Activated T-cell treated with anti-CD3 and anti-CD28 coated beads, Interleukin-2, amount 50 U/mL, for 4 hours (primary cell): ENCODE results near the gene SLC18A2. TPM values are rescaled to one million over a fixed set of nuclear protein-coding genes. Genes with fewer than 3 reads are reported as not detected.
"Not testable (repeated sequence)": the region's sequence is repeated elsewhere in the genome, so short reads cannot be mapped to it uniquely, and the experiment has no call there.

Experiments used
- ATAC-seq, 2 donors: fragments of 200-7000 bp; cut with Tn5 transposase; one replicate each; pipeline ENCODE4 v1.10.0; 2021
- DNase-seq: peaks from one replicate; pipeline ENCODE4 v3.0.0-alpha.2; 2020
- H3K27me3 Mint-ChIP-seq: one replicate; pipeline ENCODE4 v1.8.0; 2021; ENCODE audit warnings: low read depth, mixed read lengths
- H3K36me3 Mint-ChIP-seq: one replicate; pipeline ENCODE4 v1.8.0; 2022; ENCODE audit warnings: mixed read lengths; ENCODE audit not compliant: insufficient read depth
- H3K4me1 Mint-ChIP-seq: one replicate; pipeline ENCODE4 v1.8.0; 2021; ENCODE audit warnings: low read depth, mixed read lengths
- H3K4me3 Mint-ChIP-seq: one replicate; pipeline ENCODE4 v1.8.0; 2021; ENCODE audit warnings: mild to moderate bottlenecking, moderate library complexity, mixed read lengths
- H3K9me3 Mint-ChIP-seq: one replicate; pipeline ENCODE4 v1.8.0; 2021; ENCODE audit warnings: mixed read lengths
- total RNA-seq, 3 donors: library from RNA; stranded (reverse); gene quantifications; one replicate each; pipeline ENCODE4 v1.2.1, GENCODE V29; 2021

SLC18A2 gene
- total RNA-seq, 3 donors from 2014 or later = 0.05 to 0.19 (median 0.18) TPM

DNA sequence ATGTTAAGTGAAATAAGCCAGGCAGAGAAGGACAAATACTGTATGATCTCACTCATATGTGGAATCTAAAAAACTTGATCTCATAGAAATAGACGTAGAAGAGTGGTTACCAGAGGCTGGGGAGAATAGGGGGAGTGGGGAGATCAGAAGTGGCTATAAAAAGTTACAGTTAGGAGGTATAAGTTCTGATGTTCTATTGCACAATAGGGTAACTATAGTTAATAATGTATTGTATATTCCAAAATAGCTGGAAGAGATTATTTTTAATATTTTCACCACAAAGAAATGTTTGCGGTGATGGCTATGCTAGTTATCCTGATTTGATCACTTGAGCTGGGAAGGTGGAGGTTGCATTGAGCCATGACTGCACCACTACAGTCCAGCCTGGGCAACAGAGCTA is 53.8 kb downstream of the SLC18A2 start:
- no peaks in the 10 kb centered on the region for H3K27me3 Mint-ChIP-seq
- H3K9me3 Mint-ChIP-seq = peaks cover 5% of the 10 kb centered on the region
- peaks cover 19% of the 10 kb centered on the region for H3K36me3 Mint-ChIP-seq
- no peak overlapping the region for H3K4me3 Mint-ChIP-seq
- no peak for ATAC-seq
- no peak for DNase-seq
- peaks cover 6% of the 10 kb centered on the region for H3K4me1 Mint-ChIP-seq

DNA sequence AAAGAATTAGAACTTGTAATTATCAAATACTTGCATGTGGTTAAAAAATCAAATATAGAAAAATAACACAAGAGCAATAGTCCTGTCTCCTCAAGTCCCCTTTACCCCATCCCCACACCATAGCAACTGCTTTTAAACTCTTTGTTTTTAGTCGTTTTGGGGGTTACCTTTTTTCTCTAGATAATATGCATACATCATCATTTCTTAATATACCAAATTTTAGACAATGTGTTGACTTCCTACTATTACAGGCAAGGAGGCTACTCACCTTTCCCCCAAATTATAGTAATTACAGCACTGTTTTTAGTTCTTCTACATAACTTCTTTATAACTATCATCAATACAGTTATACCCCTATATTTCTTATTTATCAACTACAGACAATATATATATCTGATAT is 57.3 kb downstream of the SLC18A2 start:
- peaks cover 30% of the 10 kb centered on the region for H3K36me3 Mint-ChIP-seq
- H3K9me3 Mint-ChIP-seq = peaks cover 23% of the 10 kb centered on the region
- no peak for ATAC-seq
- H3K4me3 Mint-ChIP-seq = no peak overlapping the region
- H3K27me3 Mint-ChIP-seq = no peaks in the 10 kb centered on the region
- no peak for DNase-seq
- peaks cover 6% of the 10 kb centered on the region for H3K4me1 Mint-ChIP-seq

DNA sequence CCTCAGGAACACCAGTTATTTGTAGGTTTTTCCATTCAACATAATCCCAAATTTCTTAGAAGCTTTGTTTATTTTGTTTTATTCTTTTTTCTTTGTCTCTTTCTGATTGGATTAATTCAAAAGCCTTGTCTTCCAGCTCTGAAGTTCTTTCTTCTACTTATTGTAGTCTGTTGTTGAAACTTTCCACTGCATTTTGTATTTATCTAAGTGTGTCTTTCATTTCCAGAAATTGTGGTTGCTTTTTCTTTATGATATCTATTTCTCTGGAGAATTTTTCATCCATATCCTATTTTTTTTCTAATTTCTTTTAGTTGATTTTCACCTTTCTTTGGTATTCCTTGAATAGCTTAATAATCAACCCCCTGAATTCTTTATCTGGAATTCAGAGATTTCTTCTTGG is 58.5 kb downstream of the SLC18A2 start:
- no peak overlapping the region for H3K4me3 Mint-ChIP-seq
- no peak for ATAC-seq
- no peaks in the 10 kb centered on the region for H3K27me3 Mint-ChIP-seq
- H3K36me3 Mint-ChIP-seq = peaks cover 38% of the 10 kb centered on the region
- DNase-seq = no peak
- H3K4me1 Mint-ChIP-seq = peaks cover 2% of the 10 kb centered on the region
- peaks cover 23% of the 10 kb centered on the region for H3K9me3 Mint-ChIP-seq

DNA sequence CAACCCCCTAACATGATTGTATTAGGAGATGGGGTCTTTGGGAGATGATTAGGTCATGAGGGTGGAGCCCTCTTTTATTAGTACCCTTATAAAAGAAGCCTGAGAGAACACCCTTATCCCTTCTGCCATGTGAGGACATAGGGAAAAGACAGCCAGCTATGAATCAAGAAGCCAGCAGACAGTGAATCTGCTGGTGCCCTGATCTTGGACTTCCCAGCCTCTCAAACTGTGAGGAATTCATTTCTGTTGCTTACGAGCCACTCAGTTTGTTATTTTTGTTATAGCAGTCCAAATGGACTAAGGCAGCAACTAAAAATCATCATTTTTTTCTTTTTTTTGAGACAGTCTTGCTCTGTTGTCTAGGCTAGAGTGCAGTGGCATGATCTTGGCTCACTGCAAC is 59.8 kb downstream of the SLC18A2 start:
- H3K4me3 Mint-ChIP-seq = no peak overlapping the region
- no peak for DNase-seq

DNA sequence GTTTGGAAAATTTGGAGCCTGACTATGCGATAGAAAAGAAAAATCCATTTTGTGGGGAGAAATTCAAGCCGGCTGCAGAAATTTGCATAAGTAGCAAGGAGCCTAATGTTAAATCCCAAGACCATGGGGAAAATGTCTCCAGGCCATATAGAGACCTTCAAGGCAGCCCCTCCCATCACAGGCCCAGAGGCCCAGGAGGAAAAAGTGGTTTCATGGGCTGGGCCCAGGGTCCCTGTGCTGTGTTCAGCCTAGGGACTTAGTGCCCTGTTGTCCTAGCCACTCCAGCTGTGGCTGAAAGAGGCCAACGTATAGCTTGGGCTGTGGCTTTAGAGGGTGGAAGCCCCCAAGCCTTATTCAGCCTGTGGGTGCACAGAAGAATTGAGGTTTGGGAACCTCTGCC is 62.5 kb downstream of the SLC18A2 start:
- H3K4me1 Mint-ChIP-seq, ATAC-seq, H3K4me3 Mint-ChIP-seq, H3K27me3 Mint-ChIP-seq, DNase-seq: not testable (repeated sequence)
- H3K9me3 Mint-ChIP-seq = peaks cover 23% of the 10 kb centered on the region
- peaks cover 41% of the 10 kb centered on the region for H3K36me3 Mint-ChIP-seq

More for the DNA sequence above, 59.8 kb downstream of the SLC18A2 start:
- no peaks in the 10 kb centered on the region for H3K27me3 Mint-ChIP-seq
- ATAC-seq = no peak
- H3K4me1 Mint-ChIP-seq = peaks cover 2% of the 10 kb centered on the region
- H3K36me3 Mint-ChIP-seq = peaks cover 37% of the 10 kb centered on the region
- H3K9me3 Mint-ChIP-seq = peaks cover 23% of the 10 kb centered on the region

DNA sequence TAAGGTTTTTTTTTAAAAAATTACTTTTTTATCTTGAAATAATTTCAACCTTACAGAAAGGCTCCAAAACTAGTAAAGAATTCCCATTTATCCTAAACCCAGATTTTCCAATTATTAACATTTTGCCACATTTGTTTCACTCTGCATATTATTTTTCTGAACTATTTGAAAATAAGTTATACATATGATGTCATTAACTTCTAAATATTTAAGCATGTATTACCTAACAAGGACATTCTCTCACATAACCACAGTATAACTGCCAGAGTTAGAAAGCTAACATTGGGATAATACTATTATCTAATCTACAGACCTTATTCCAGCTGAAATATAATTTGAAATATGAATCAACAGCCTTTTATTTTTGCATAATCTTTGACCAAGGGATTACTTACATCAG is 65.8 kb downstream of the SLC18A2 start:
- Mint-ChIP-seq H3K4me1 (peaks cover 11% of the 10 kb centered on the region), H3K27me3 (no peaks in the 10 kb centered on the region), H3K4me3 (no peak overlapping the region), H3K36me3 (peaks cover 39% of the 10 kb centered on the region), H3K9me3 (peaks cover 11% of the 10 kb centered on the region)
- no peak for ATAC-seq
- no peak for DNase-seq

DNA sequence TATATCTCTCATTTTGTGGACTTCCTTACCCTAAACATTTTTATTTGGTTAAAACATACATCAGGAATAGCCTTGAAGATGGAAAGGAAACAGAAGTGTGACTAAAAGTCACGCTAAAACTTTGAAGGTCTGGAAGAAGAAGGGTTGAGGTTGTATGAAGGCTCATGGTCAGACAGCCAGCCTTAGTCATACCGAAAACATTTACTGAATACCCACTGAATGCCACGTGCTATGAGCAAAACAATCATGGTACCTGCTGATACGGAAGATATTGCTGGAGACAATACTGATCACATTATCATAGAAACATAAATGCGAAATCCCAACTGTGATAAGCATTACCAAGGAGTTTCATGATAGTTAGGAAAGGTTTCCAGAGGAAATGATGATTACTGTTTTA is 70.3 kb downstream of the SLC18A2 start:
- Mint-ChIP-seq H3K4me3 (no peak overlapping the region), H3K9me3 (no peaks in the 10 kb centered on the region), H3K36me3 (peaks cover 37% of the 10 kb centered on the region), H3K4me1 (peaks cover 16% of the 10 kb centered on the region), H3K27me3 (no peaks in the 10 kb centered on the region)
- DNase-seq (no peak), ATAC-seq (no peak)

DNA sequence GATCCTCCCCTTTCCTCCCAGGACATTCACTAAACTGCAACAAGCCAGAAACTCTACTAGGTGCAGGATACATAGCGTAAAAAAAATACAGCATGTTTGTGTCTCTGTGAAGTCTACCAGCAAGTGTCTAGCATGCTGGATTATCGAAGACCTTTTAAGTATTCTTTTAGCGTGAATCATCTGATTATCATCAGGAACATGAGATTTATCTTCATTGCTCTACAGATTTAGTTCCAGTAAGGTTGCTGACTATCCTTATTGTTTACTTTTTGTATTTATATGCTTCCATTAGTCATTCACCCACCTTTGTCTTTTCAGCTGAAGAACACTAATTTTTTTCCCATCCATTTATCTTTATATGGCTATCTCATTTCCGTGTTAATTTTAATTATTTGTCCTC is 71.5 kb downstream of the SLC18A2 start:
- no peak for ATAC-seq
- no peak for DNase-seq
- no peak overlapping the region for H3K4me3 Mint-ChIP-seq
- H3K4me1 Mint-ChIP-seq = peaks cover 16% of the 10 kb centered on the region
- no peaks in the 10 kb centered on the region for H3K9me3 Mint-ChIP-seq
- H3K27me3 Mint-ChIP-seq = no peaks in the 10 kb centered on the region
- peaks cover 37% of the 10 kb centered on the region for H3K36me3 Mint-ChIP-seq

DNA sequence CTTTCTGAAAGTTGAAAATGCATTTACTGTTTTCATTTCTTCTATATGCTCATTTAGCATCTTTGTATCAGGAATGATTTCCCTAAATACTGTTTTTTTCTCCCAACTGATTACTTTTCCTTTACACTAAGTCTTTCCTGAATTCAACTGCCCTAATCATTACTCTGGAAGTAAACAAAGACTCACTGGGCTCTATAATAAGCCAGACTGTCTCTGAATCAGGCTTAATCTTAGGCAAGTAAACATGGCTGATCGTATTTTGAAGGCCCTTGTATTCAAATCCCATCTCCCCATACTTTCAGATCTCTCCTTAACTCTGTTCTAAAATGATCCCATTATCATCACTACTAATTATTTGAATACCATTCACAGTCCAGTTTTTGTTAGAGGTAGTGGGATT is 72.7 kb downstream of the SLC18A2 start:
- no peak overlapping the region for H3K4me3 Mint-ChIP-seq
- no peak for DNase-seq
- H3K27me3 Mint-ChIP-seq = no peaks in the 10 kb centered on the region
- no peaks in the 10 kb centered on the region for H3K9me3 Mint-ChIP-seq
- peaks cover 39% of the 10 kb centered on the region for H3K36me3 Mint-ChIP-seq
- no peak for ATAC-seq
- H3K4me1 Mint-ChIP-seq = peaks cover 16% of the 10 kb centered on the region

DNA sequence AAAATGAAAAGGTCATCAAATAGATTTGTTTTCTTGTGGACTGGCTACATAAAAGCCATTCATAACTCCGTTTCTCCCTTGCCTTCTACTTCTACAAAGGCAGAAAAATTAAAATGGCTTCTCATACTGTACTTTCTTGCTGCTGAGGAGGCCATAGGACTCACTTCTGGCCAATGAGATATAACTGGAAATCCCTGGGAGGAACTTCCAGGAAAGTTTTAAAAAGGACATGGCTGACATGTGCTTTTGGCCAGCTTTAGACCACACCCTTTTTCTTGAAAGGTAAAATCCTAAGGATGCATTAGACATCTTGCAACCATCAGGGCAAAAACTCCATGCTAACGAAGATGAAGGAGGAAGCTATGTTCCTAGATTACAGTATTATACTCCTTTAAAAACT is 75.8 kb downstream of the SLC18A2 start:
- ATAC-seq (no peak), DNase-seq (no peak)
- no peaks in the 10 kb centered on the region for H3K27me3 Mint-ChIP-seq
- H3K4me1 Mint-ChIP-seq = peaks cover 5% of the 10 kb centered on the region
- H3K36me3 Mint-ChIP-seq = peaks cover 27% of the 10 kb centered on the region
- H3K9me3 Mint-ChIP-seq = no peaks in the 10 kb centered on the region
- H3K4me3 Mint-ChIP-seq = no peak overlapping the region

DNA sequence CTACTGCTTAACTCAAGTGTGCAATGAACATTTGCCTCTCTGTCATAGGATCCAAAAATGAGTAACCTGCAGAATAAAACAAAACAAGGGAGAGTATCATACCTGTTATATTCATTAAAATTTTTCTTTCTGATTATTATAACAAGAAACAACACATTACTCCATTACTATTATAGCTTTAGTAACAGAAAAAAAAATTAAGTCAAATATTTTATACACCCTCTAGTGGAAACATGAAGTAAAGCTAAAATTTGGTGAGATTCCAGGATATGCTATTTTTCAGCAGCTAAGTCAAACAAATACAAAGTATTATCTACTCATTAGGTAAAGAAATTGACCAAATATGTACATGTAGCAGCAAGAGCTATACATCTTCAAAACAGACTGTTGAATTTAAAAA is 78.0 kb downstream of the SLC18A2 start:
- Mint-ChIP-seq H3K4me3 (no peak overlapping the region), H3K9me3 (no peaks in the 10 kb centered on the region), H3K36me3 (peaks cover 10% of the 10 kb centered on the region), H3K27me3 (no peaks in the 10 kb centered on the region), H3K4me1 (no peaks in the 10 kb centered on the region)
- DNase-seq (no peak), ATAC-seq (no peak)

DNA sequence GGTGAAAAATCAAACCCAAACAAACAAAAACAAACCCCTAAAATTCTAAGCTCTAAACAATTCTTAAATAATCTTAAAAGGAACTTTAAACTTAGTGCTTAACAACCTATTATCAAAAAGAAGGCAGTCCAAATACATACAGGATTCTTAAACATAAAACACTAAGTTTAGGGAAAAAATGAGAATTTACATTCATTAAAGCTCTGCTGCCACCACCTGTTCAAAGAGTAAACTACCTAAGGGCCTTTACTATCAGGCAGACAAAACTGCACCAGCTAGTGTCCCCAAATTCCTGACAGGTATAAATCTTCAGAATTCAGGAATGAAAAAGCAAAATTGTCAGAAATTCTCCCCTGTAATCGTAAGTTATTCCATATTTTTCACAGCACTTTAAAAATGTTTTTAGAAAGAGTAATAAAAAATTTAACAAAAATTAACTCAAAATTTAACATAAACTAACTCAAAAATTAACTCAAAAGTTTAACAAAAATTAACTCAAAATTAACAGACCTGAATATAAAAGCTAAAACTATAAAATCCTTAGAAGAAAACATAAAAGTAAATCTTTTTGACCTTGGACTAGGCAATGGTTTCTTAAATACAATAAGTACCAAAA is 79.2 kb downstream of the SLC18A2 start:
- H3K4me3 Mint-ChIP-seq = no peak overlapping the region
- ATAC-seq = no peak
- no peaks in the 10 kb centered on the region for H3K4me1 Mint-ChIP-seq
- H3K9me3 Mint-ChIP-seq = no peaks in the 10 kb centered on the region
- H3K27me3 Mint-ChIP-seq = no peaks in the 10 kb centered on the region
- DNase-seq = no peak
- H3K36me3 Mint-ChIP-seq = peaks cover 6% of the 10 kb centered on the region

DNA sequence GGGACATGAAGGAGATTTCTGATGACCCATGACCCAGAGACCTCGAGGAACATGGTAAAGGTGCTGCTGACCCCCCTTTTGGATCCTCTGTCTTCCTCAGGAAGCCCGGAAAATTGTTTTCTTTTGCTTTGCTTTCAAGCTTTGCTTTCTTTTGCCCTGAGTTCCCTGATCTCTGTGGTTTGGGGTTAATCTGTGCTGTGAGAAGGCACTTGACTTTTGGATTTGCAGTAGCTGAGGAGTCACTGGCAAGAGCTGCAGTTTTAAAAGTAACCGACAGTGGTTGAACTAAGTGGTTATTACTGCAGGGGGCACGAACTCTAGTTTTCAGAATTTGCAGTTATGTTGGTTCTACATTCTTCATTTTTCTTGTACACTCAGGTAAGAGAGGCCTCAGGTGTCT is 81.3 kb downstream of the SLC18A2 start:
- ATAC-seq (no peak), DNase-seq (no peak)
- Mint-ChIP-seq H3K4me3 (no peak overlapping the region), H3K27me3 (no peaks in the 10 kb centered on the region), H3K36me3 (peaks cover 14% of the 10 kb centered on the region), H3K9me3 (no peaks in the 10 kb centered on the region), H3K4me1 (peaks cover 1% of the 10 kb centered on the region)

DNA sequence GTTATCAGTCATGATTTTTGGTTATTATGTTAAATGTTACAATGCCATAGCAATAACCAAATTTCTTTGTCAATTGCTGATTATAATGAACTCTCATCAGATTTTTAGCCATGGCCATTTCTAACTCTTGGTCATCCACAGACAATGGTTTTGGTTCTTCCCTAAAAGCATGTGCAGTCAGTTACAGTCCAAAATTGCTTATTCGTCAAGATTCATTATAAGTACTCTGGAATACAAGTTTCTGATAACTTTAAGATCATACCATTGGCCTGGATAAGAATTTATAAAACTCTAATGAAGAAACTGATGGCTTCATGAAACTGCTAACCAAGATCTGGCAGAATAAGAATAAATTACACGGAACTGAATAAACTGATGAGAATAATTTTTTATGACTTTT is 83.5 kb downstream of the SLC18A2 start:
- H3K9me3 Mint-ChIP-seq = no peaks in the 10 kb centered on the region
- H3K36me3 Mint-ChIP-seq = peaks cover 10% of the 10 kb centered on the region
- peaks cover 4% of the 10 kb centered on the region for H3K4me1 Mint-ChIP-seq
- ATAC-seq (no peak), DNase-seq (no peak)
- H3K27me3 Mint-ChIP-seq = no peaks in the 10 kb centered on the region
- no peak overlapping the region for H3K4me3 Mint-ChIP-seq

DNA sequence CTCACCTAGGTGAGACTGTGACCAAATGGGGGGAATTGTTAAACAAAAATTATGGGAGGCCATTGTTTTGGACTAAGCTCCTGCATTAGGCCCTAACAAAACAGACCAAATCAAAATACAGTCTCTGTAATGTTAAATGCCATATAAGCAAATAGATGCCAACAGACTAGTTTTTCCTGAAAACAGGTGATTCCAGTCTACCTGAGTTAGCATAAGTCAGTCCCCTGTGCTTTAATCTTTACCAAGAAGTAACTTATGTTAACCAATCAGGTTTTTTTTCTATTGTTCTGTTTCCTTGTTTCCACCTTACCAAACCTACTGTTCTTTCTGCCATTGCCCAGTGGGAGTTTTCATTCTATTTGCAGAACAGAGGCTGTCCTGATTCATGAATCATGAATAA is 86.3 kb downstream of the SLC18A2 start:
- DNase-seq = no peak
- no peak for ATAC-seq
- Mint-ChIP-seq H3K9me3 (no peaks in the 10 kb centered on the region), H3K27me3 (no peaks in the 10 kb centered on the region), H3K4me3 (no peak overlapping the region), H3K4me1 (peaks cover 13% of the 10 kb centered on the region), H3K36me3 (peaks cover 20% of the 10 kb centered on the region)
